Liver (tissue), 9 donors: ENCODE measurements around the gene BMAL1. TPM values are rescaled to one million over a fixed set of nuclear protein-coding genes. Genes with fewer than 3 reads are reported as not detected.
A peak's percentile ranks its signal among the peaks of the same experiment; 100 is the strongest.

Source experiments
- DNase-seq: peaks from one replicate; pipeline ENCODE4 v3.0.0-alpha.2; 2017; ENCODE audit warnings: low spot score
- H3K27ac ChIP-seq, 2 donors: one replicate each; pipeline ENCODE4 v1.7.0; 2013; ENCODE audit warnings: inconsistent platforms in 2 of 2, low read length in 2 of 2, control low read depth in 1 of 2, low read depth in 1 of 2, mild to moderate bottlenecking in 1 of 2
- H3K27me3 ChIP-seq, 4 donors: one replicate each; pipeline versions ENCODE4 v1.6.1 to v1.7.0; 2013; ENCODE audit warnings: low read length in 3 of 4, inconsistent platforms in 1 of 4, mild to moderate bottlenecking in 1 of 4, moderate library complexity in 1 of 4; ENCODE audit not compliant: control insufficient read depth in 4 of 4, insufficient read depth in 4 of 4
- H3K36me3 ChIP-seq, 4 donors: one replicate each; pipeline versions ENCODE4 v1.6.1 to v1.7.0; 2013; ENCODE audit warnings: low read length in 3 of 4, mild to moderate bottlenecking in 3 of 4, low read depth in 1 of 4, moderate library complexity in 1 of 4; ENCODE audit not compliant: control insufficient read depth in 4 of 4, insufficient read depth in 3 of 4
- H3K4me1 ChIP-seq, 4 donors: one replicate each; pipeline versions ENCODE4 v1.6.1 to v1.7.0; 2013; ENCODE audit warnings: low read length in 3 of 4, mild to moderate bottlenecking in 3 of 4, moderate library complexity in 1 of 4; ENCODE audit not compliant: control insufficient read depth in 4 of 4, insufficient read depth in 4 of 4
- H3K4me3 ChIP-seq, 3 donors: one replicate each; pipeline versions ENCODE4 v1.6.1 to v1.7.0; 2013; ENCODE audit warnings: low read length in 3 of 3, control low read depth in 1 of 3, low read depth in 1 of 3, mild to moderate bottlenecking in 1 of 3
- H3K9ac ChIP-seq, 2 donors: one replicate each; pipeline ENCODE4 v1.7.0; 2013; ENCODE audit warnings: low read length in 2 of 2, mild to moderate bottlenecking in 2 of 2, moderate library complexity in 2 of 2, control low read depth in 1 of 2, low read depth in 1 of 2
- H3K9me3 ChIP-seq, 4 donors: one replicate each; pipeline versions ENCODE4 v1.6.1 to v1.7.0; 2013; ENCODE audit warnings: low read length in 3 of 4; ENCODE audit not compliant: control insufficient read depth in 4 of 4
- EGR1 ChIP-seq, 2 donors: IDR thresholded peaks; 2 replicates each; pipeline ENCODE4 v1.6.1; 2016 to 2018; ENCODE audit warnings: antibody characterized with exemption in 2 of 2, low read depth in 2 of 2
- FOXA1 ChIP-seq: IDR thresholded peaks from 2 replicates; pipeline ENCODE4 v1.6.1; 2016; ENCODE audit warnings: antibody characterized with exemption
- FOXA2 ChIP-seq: IDR thresholded peaks from 2 replicates; pipeline ENCODE4 v1.6.1; 2016; ENCODE audit warnings: antibody characterized with exemption
- GABPA ChIP-seq, 2 donors: IDR thresholded peaks in 1 of 2; conservative IDR thresholded peaks in 1 of 2; 2 replicates each; pipeline ENCODE4 v1.6.1; 2016; ENCODE audit warnings: antibody characterized with exemption in 2 of 2, mild to moderate bottlenecking in 1 of 2, moderate library complexity in 1 of 2
- HNF4A ChIP-seq, 2 donors: conservative IDR thresholded peaks; 2 replicates each; pipeline ENCODE4 v1.6.1; 2016; ENCODE audit warnings: antibody characterized with exemption in 2 of 2, mild to moderate bottlenecking in 2 of 2
- HNF4G ChIP-seq: IDR thresholded peaks from 2 replicates; pipeline ENCODE4 v1.6.1; 2016; ENCODE audit warnings: antibody characterized with exemption
- JUND ChIP-seq, 2 donors: IDR thresholded peaks; 2 replicates each; pipeline ENCODE4 v1.6.1; 2016; ENCODE audit warnings: antibody characterized with exemption in 2 of 2
- NR2F2 ChIP-seq: IDR thresholded peaks from 2 replicates; pipeline ENCODE4 v1.6.1; 2016; ENCODE audit warnings: antibody characterized with exemption
- RAD21 ChIP-seq, 2 donors: IDR thresholded peaks; 2 replicates each; pipeline ENCODE4 v1.6.1; 2016; ENCODE audit warnings: antibody characterized with exemption in 2 of 2, mild to moderate bottlenecking in 2 of 2
- RXRA ChIP-seq, 2 donors: IDR thresholded peaks; 2 replicates each; pipeline ENCODE4 v1.6.1; 2017 to 2018; ENCODE audit warnings: antibody characterized with exemption in 2 of 2, mild to moderate bottlenecking in 1 of 2
- SP1 ChIP-seq: IDR thresholded peaks from 2 replicates; pipeline ENCODE4 v1.6.1; 2018; ENCODE audit warnings: antibody characterized with exemption, mild to moderate bottlenecking
- TAF1 ChIP-seq: conservative IDR thresholded peaks from 2 replicates; pipeline ENCODE4 v1.6.1; 2016; ENCODE audit warnings: antibody characterized with exemption, mild to moderate bottlenecking
- YY1 ChIP-seq: IDR thresholded peaks from 2 replicates; pipeline ENCODE4 v1.6.1; 2016; ENCODE audit warnings: antibody characterized with exemption, mild to moderate bottlenecking
- WGBS: extraction: QIAGEN DNeasy Blood & Tissue Kit; methylation state at CpG from one replicate; pipeline ENCODE4 v1.1.7; 2013; 5-methylcytosine and 5-hydroxymethylcytosine counted together
- polyA plus RNA-seq, 2 donors: library from polyadenylated mRNA; stranded (reverse) in 1 of 2; unstranded in 1 of 2; fragments of 200-250 nt in 1 of 2; fragments of >200 nt in 1 of 2; fragmentation: Nextera tagmentation in 1 of 2; extraction: Ambion mirVana in 1 of 2; gene quantifications; one replicate each; pipeline versions ENCODE4 v1.2.1 to v1.2.3, GENCODE V29; 2013 to 2015
- total RNA-seq, 2 donors: library from RNA; depleted of rRNA; stranded (reverse); fragments of >200 nt; gene quantifications; one replicate each; pipeline ENCODE4 v1.2.3, GENCODE V29; 2014
- TF ChIP-seq, protein P1 (sequence below): IDR thresholded peaks from 2 replicates; pipeline ENCODE4 v1.6.1; 2016; ENCODE audit warnings: antibody characterized with exemption
- TF ChIP-seq, protein P2 (sequence below): IDR thresholded peaks from 2 replicates; pipeline ENCODE4 v1.6.1; 2016; ENCODE audit warnings: antibody characterized with exemption
- TF ChIP-seq, protein P3 (sequence below): IDR thresholded peaks from 2 replicates; pipeline ENCODE4 v1.6.1; 2016; ENCODE audit warnings: antibody characterized with exemption, mild to moderate bottlenecking
- TF ChIP-seq, protein P4 (sequence below): IDR thresholded peaks from 2 replicates; pipeline ENCODE4 v1.6.1; 2016; ENCODE audit warnings: antibody characterized with exemption
- TF ChIP-seq, protein P5 (sequence below): fragments of 150-350 bp; IDR thresholded peaks from 2 replicates; pipeline ENCODE4 v1.5.1; 2017; ENCODE audit warnings: improper control_type of control experiment, low read depth, low read length; ENCODE audit not compliant: missing input control
- donor health status: healthy.
- donor health status: healthy.
- donor health status: healthy.
- donor health status: healthy.
- donor health status: healthy.

Gene BMAL1
- total and polyA plus RNA-seq, 4 donors = 4.7 to 39.0 (median 15.0) TPM

DNA sequence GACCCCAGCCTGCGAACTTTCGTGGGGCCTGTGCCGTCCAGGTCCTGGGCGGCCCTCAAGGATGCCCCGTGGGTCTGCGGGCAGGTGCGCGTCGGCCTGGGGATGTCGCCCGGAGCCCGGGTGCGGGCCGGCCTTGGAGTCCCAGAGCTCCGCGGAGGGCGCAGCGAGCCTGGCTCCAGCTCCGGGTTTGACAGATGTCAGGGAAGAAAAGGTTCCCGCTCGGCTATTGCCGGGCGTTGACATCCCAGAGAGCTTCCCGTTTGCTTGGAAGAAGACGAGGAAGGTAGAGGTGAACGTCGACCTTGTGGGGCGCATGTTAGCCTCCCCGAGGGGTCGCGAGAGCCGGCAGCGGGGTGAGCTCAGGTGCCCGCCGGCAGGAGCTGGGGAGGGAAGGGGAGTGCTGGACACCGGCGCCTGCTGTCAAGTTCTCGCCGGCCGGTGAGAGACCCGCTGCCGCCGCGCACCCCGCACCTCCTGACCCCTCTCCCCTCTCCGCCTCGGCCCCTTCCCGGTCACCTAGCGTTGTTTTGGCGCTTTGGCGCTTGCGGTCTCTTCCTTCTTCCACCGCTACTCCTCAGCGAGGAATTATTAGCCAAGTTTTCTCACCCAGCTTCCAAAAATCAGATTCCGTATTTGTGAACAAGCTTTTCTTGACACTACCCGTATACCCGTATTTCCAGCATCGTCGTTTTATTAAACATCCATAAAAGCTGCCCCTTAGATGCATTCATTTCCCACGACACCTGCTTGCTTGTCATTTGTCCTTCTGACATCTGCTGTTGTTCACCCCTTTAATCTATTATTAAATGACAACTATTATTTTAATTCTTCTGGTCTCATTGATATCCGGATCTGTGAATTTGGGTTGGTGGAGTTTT, 1.3 kb downstream of the BMAL1 start:
- no peaks in the 10 kb centered on the region for H3K36me3 ChIP-seq
- peak overlapping the region; percentile 91 to 97 for H3K27ac ChIP-seq
- no peaks in the 10 kb centered on the region for H3K9me3 ChIP-seq
- H3K4me3 ChIP-seq = peak overlapping the region; percentile 79 to 94 (median 86)
- 3% methylated on average over 61 of the region's 61 CpGs for WGBS
- H3K27me3 ChIP-seq = no peaks in the 10 kb centered on the region
- peak overlapping the region in 1 of 2 donors; percentile 72 for H3K9ac ChIP-seq
- TF ChIP-seq RXRA (IDR thresholded peaks at IDR 0.05) (no peak), EGR1 (IDR thresholded peaks at IDR 0.05; ENCODE audit: low read depth in 2 of 2) (no peak), SP1 (no peak), GABPA (IDR thresholded peaks at IDR 0.05 in 1 of 2, conservative IDR thresholded peaks at IDR 0.05 in 1 of 2) (no peak), TAF1 (no peak), FOXA1 (no peak), NR2F2 (no peak), HNF4G (no peak), FOXA2 (no peak), HNF4A (conservative IDR thresholded peaks at IDR 0.05) (no peak), RAD21 (IDR thresholded peaks at IDR 0.05) (no peak), JUND (IDR thresholded peaks at IDR 0.05) (no peak), YY1 (no peak)
- TF ChIP-seq, protein P1, sequence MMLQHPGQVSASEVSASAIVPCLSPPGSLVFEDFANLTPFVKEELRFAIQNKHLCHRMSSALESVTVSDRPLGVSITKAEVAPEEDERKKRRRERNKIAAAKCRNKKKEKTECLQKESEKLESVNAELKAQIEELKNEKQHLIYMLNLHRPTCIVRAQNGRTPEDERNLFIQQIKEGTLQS = no peak
- TF ChIP-seq, protein P2, sequence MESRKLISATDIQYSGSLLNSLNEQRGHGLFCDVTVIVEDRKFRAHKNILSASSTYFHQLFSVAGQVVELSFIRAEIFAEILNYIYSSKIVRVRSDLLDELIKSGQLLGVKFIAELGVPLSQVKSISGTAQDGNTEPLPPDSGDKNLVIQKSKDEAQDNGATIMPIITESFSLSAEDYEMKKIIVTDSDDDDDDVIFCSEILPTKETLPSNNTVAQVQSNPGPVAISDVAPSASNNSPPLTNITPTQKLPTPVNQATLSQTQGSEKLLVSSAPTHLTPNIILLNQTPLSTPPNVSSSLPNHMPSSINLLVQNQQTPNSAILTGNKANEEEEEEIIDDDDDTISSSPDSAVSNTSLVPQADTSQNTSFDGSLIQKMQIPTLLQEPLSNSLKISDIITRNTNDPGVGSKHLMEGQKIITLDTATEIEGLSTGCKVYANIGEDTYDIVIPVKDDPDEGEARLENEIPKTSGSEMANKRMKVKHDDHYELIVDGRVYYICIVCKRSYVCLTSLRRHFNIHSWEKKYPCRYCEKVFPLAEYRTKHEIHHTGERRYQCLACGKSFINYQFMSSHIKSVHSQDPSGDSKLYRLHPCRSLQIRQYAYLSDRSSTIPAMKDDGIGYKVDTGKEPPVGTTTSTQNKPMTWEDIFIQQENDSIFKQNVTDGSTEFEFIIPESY = no peak
- TF ChIP-seq, protein P3, sequence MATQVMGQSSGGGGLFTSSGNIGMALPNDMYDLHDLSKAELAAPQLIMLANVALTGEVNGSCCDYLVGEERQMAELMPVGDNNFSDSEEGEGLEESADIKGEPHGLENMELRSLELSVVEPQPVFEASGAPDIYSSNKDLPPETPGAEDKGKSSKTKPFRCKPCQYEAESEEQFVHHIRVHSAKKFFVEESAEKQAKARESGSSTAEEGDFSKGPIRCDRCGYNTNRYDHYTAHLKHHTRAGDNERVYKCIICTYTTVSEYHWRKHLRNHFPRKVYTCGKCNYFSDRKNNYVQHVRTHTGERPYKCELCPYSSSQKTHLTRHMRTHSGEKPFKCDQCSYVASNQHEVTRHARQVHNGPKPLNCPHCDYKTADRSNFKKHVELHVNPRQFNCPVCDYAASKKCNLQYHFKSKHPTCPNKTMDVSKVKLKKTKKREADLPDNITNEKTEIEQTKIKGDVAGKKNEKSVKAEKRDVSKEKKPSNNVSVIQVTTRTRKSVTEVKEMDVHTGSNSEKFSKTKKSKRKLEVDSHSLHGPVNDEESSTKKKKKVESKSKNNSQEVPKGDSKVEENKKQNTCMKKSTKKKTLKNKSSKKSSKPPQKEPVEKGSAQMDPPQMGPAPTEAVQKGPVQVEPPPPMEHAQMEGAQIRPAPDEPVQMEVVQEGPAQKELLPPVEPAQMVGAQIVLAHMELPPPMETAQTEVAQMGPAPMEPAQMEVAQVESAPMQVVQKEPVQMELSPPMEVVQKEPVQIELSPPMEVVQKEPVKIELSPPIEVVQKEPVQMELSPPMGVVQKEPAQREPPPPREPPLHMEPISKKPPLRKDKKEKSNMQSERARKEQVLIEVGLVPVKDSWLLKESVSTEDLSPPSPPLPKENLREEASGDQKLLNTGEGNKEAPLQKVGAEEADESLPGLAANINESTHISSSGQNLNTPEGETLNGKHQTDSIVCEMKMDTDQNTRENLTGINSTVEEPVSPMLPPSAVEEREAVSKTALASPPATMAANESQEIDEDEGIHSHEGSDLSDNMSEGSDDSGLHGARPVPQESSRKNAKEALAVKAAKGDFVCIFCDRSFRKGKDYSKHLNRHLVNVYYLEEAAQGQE = no peak
- TF ChIP-seq, protein P4, sequence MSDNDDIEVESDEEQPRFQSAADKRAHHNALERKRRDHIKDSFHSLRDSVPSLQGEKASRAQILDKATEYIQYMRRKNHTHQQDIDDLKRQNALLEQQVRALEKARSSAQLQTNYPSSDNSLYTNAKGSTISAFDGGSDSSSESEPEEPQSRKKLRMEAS = no peak
- TF ChIP-seq, protein P5, sequence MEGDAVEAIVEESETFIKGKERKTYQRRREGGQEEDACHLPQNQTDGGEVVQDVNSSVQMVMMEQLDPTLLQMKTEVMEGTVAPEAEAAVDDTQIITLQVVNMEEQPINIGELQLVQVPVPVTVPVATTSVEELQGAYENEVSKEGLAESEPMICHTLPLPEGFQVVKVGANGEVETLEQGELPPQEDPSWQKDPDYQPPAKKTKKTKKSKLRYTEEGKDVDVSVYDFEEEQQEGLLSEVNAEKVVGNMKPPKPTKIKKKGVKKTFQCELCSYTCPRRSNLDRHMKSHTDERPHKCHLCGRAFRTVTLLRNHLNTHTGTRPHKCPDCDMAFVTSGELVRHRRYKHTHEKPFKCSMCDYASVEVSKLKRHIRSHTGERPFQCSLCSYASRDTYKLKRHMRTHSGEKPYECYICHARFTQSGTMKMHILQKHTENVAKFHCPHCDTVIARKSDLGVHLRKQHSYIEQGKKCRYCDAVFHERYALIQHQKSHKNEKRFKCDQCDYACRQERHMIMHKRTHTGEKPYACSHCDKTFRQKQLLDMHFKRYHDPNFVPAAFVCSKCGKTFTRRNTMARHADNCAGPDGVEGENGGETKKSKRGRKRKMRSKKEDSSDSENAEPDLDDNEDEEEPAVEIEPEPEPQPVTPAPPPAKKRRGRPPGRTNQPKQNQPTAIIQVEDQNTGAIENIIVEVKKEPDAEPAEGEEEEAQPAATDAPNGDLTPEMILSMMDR = no peak
- no peak for DNase-seq
- peaks cover 2 to 53% (median 44%) of the 10 kb centered on the region in 4 donors for H3K4me1 ChIP-seq
